ENCODE data around the gene DIDO1.

The DIDO1 gene

DNA sequence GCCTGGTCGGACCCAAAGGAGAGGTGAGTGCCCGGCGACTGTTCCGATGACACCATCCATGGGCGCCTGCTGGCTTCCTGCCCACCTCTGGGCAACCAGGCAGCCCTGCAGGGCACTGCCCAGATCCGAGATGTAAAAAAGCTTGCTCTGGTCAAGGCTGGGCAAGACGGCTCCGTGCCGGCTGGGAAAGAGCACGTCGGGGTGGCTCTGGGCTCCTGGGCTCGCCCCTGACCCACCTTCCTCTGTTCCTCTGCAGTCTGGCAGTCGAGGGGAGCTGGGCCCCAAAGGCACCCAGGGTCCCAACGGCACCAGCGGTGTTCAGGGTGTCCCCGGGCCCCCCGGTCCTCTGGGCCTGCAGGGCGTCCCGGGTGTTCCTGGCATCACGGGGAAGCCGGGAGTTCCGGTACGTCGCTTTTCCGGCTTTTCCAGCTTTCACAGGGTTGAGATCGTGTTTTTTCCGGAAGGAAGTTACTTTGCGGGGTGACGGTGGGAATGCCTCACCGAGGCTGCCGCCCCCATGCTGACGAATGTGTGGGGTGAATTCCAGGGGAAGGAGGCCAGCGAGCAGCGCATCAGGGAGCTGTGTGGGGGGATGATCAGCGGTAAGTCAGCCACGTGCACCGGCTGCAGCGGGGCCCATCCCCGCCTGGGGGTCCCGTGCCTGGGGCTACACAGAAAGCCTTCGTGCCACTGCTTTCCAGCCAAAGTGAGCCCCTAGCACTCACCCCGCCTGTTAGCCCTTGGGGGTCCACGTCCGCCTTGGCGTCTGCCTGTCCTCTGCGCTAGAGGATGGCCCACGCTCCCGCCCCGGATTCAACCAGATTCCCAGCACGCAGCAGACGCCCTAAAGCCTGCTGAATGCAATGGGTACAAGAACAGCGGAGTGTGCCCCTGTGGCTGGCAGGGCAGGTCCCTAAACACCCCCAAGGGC is 90.1 kb downstream of the DIDO1 start:
- Mint-ChIP-seq H3K4me3 (no peak overlapping the region), H3K27me3 (no peaks in the 10 kb centered on the region), H3K27ac (no peak overlapping the region), H3K36me3 (peaks cover 12% of the 10 kb centered on the region), H3K9me3 (no peaks in the 10 kb centered on the region), H3K4me1 (peaks cover 71% of the 10 kb centered on the region)
- ATAC-seq: no peak

DNA sequence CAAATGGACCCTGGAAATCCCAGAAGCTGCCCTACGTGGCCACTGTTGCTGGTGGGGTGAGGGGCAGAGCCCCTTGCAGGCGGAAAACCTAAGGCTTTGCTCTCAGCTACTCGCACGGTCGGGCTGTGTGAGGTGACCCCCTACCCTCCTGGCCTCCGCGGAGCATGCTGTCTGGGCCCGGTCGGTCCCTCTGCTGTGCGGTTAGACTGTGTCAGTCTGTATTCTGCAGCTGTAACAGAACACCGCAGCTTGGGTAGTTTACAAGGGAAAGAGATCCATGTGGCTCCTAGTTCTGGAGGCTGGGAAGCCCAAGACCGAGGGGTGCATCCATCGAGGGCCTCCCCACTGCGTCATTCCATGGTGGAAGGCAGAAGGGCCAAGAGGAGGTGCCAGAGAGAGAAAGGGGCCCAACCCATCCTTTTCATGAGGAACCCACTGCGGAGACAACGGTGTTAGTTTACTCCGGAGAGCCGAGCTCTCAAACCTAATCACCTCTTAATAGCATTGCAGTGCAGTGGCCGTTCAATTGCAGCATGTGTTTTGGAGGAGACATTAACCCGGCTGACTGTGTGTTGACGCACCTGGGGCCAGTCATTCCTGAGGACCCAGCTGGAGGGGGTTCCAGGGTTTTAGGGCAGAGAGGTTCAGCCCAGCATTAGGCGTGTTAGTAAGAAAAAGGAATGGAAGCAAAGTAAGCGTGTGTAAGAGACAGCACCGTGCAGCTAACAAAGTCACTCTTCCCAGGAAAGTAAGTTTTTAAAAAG is 91.2 kb downstream of the DIDO1 start:
- H3K4me3 Mint-ChIP-seq: no peak overlapping the region
- no peaks in the 10 kb centered on the region for H3K9me3 Mint-ChIP-seq
- H3K27me3 Mint-ChIP-seq: no peaks in the 10 kb centered on the region
- ATAC-seq: no peak
- peaks cover 7% of the 10 kb centered on the region for H3K36me3 Mint-ChIP-seq
- no peak overlapping the region for H3K27ac Mint-ChIP-seq
- H3K4me1 Mint-ChIP-seq: peaks cover 70% of the 10 kb centered on the region

DNA sequence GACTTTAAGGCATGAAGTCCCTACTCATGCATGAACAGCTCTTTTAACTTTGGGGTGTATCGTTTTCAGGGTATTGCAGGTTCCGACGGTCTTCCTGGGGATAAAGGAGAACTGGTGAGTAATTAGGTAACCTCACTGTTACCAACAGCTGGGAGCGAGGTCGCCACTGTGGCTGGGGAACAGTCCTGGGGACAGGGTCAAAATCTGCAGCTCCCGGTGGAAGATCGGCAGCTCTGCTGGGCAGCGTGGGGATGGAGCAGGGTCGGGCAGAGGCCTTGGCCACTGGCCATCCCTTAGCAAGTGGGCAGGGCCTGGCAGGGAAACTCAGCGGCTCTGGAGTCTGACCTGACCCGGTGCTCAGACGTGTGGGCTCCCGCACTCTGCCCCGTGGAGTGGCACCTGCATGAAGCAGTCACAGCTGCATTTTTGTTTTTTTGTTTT is 93.3 kb downstream of the DIDO1 start:
- Mint-ChIP-seq H3K27me3 (no peaks in the 10 kb centered on the region), H3K36me3 (no peaks in the 10 kb centered on the region), H3K4me1 (peaks cover 50% of the 10 kb centered on the region), H3K4me3 (peak overlapping the region; percentile 80), H3K27ac (peak overlapping the region; percentile 85), H3K9me3 (no peaks in the 10 kb centered on the region)
- peak; percentile 47 for ATAC-seq

DNA sequence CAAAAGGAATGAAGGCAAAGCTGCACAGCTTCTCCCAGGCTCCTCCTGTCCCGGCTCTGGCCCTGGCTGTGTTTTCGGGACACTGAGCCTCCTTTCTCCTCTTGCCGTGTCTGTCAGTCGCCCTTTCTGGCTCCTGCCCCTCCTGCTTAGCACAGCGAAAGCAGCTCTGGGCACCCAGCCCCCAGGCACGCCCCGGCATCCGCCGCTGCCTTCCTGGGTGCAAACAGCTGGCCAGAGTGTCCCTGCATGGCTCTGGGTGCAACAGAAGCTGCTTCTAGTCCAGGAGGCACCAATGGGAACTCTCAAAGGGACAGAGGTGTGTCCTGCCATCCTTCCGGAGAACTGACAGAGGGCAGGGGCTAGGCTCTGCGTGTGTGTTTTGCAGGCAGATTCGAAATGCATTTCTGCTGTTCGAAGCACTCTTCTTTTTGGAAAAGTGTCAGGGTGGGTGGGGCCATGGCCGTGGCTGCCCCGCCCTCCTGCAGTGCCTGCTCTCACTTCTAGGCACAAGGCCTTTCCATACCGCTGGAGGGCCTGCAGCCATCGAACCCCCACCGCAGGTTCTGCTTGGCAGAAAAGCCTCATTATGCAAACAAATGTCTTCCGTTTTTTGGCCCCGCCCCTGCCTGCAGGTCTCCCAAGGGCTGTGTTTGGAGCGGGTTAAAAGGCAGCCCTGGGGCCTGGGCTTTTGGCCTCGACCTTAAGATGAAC is 93.9 kb downstream of the DIDO1 start:
- Mint-ChIP-seq H3K36me3 (no peaks in the 10 kb centered on the region), H3K9me3 (no peaks in the 10 kb centered on the region), H3K4me3 (peak overlapping the region; percentile 80), H3K27ac (peak overlapping the region; percentile 85), H3K4me1 (peaks cover 44% of the 10 kb centered on the region), H3K27me3 (no peaks in the 10 kb centered on the region)
- peak; percentile 85 for ATAC-seq

- peak overlapping the region; percentile 85 for H3K27ac Mint-ChIP-seq
- no peak for ATAC-seq
Measured at GRCh38 chr20:62831854-62832211, 94.5 kb downstream of the DIDO1 start.

GRCh38 chr20:62831361-62831788 is 94.9 kb downstream of the DIDO1 start:
- Mint-ChIP-seq H3K27ac (peak overlapping the region; percentile 85), H3K4me1 (peaks cover 44% of the 10 kb centered on the region), H3K27me3 (no peaks in the 10 kb centered on the region), H3K9me3 (no peaks in the 10 kb centered on the region), H3K36me3 (no peaks in the 10 kb centered on the region), H3K4me3 (peak overlapping the region; percentile 80)
- no peak for ATAC-seq

More at GRCh38 chr20:62831854-62832211, 94.5 kb downstream of the DIDO1 start:
- no peaks in the 10 kb centered on the region for H3K27me3 Mint-ChIP-seq
- peaks cover 39% of the 10 kb centered on the region for H3K4me1 Mint-ChIP-seq
- peak overlapping the region; percentile 80 for H3K4me3 Mint-ChIP-seq
- no peaks in the 10 kb centered on the region for H3K36me3 Mint-ChIP-seq
- H3K9me3 Mint-ChIP-seq: no peaks in the 10 kb centered on the region

DNA sequence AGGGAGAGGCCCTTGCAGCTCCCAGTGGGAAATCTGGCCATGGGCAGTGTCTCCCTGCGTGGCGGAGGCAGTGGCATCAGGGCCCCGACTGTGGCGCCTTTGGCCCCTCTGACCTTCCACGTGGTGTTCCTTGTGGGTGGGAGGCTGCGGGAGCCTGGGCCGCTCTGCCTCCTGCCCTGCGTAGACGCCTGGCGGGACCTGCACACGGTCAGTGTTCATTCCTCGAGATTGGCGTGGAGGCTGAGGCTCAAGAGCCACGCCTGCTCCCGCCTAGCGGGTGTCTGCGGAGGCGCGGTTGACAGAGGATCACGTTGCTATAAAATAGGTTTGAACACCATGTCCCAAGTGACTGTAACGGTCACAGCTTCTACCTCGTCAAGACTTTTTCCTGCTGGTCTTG is 95.5 kb downstream of the DIDO1 start:
- Mint-ChIP-seq H3K4me3 (no peak overlapping the region), H3K4me1 (peaks cover 44% of the 10 kb centered on the region), H3K27ac (no peak overlapping the region), H3K36me3 (no peaks in the 10 kb centered on the region), H3K27me3 (no peaks in the 10 kb centered on the region), H3K9me3 (no peaks in the 10 kb centered on the region)
- no peak for ATAC-seq

- Mint-ChIP-seq H3K27me3 (no peaks in the 10 kb centered on the region), H3K27ac (no peak overlapping the region), H3K9me3 (no peaks in the 10 kb centered on the region), H3K4me1 (peaks cover 38% of the 10 kb centered on the region), H3K36me3 (no peaks in the 10 kb centered on the region), H3K4me3 (no peak overlapping the region)
- ATAC-seq: no peak
Measured at GRCh38 chr20:62830251-62830650, 96.1 kb downstream of the DIDO1 start.

DNA sequence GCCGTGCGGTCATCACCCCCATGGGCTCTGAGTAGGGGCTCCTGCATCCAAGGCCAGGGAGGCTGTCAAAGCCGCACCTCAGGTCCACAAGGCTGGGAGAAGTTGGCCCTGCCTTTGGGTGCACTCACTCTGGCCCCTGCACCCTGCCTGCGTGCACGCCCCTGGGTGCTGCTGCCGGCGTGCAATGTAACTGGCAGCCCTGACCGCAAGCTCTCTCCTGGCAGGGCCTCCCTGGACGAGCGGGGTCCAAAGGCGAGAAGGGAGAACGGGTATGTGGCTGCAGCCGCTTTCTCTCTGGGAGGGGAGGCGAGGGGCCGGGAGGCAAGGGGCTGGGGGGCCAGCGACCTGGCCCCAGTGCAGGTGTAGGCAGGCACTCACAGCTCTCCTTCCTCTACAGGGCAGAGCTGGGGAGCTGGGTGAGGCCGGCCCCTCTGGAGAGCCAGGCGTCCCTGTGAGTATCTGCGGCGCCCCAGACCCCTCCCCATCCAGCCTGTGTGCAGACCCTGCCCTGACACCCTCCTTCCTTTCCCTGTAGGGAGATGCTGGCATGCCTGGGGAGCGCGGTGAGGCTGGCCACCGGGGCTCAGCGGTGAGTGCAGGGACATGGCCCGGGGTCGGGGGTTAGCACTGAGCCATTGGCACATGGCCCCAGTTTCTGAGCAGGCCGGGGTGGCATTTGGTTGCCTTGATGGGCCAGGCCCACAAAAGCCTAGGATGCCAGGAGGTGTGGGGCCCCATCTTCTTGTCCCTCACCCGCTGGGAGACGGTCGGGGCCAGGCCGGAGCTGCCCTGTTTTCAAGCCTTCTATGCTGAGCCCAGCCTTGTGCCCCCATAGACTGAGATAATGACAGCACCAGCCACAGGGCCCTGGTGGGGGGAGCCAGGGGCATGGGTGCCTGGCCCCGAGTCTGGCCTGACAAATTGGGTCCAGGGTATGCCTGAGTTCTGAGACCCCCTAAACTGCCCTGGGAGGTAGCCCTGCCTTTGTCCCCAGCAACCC is 96.8 kb downstream of the DIDO1 start:
- Mint-ChIP-seq H3K4me3 (no peak overlapping the region), H3K27ac (no peak overlapping the region), H3K36me3 (no peaks in the 10 kb centered on the region), H3K9me3 (no peaks in the 10 kb centered on the region), H3K27me3 (no peaks in the 10 kb centered on the region), H3K4me1 (peaks cover 40% of the 10 kb centered on the region)
- no peak for ATAC-seq

DNA sequence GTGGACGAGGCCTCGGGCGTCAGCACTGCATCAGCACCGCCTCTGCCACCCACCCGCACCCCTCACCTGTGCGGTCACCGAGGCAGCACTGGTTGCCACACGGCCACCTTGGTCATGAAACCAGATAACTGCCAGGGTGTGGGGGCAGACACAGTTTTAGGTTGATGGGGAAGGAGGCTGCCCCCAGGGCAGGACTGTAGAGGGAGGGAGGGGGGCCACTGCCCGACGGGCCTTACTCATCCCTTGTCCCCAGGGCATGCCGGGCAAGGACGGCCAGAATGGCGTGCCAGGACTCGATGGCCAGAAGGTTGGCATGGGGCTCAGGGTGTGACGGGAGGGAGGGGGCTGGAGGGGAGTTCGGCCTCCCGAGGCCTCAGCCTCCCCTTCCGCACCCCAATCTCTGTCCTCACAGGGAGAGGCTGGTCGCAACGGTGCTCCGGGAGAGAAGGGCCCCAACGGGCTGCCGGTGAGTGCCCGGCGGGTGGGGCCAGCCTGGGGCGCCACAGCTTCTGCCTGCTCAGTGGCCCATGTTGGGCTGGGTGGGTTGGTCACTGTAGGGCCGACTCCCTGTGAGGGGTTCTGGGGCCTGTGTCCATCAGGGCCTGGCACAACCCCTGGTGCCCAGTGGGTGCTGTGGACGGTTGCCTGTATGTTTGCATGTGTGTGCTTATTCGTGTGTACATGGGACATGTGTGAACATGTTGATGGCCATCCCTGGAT is 97.6 kb downstream of the DIDO1 start:
- Mint-ChIP-seq H3K4me3 (no peak overlapping the region), H3K9me3 (no peaks in the 10 kb centered on the region), H3K27me3 (no peaks in the 10 kb centered on the region), H3K4me1 (peaks cover 42% of the 10 kb centered on the region), H3K27ac (no peak overlapping the region), H3K36me3 (no peaks in the 10 kb centered on the region)
- no peak for ATAC-seq

DNA sequence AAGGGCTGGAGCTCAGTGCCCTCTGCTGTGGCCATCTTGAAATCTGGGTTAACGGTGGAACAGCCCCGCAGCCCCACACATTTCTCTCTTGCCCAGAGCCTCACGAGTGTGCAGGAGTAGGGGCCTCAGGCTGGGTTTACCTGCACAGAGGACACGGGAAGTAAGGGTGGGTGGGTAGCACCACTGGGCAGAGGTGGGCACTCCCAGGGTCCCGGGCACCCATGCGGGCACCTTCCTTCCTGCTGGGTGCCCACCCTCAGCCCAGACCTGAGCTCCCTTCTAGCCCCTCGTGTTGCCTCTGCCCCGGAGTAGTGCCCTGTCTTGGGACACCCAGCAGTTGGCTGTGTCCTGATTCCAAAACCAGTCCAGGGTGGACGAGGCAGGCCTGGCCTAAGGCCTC is 98.3 kb downstream of the DIDO1 start:
- H3K27ac Mint-ChIP-seq: no peak overlapping the region
- peaks cover 40% of the 10 kb centered on the region for H3K4me1 Mint-ChIP-seq
- no peak overlapping the region for H3K4me3 Mint-ChIP-seq
- no peaks in the 10 kb centered on the region for H3K27me3 Mint-ChIP-seq
- no peak for ATAC-seq
- no peaks in the 10 kb centered on the region for H3K36me3 Mint-ChIP-seq
- H3K9me3 Mint-ChIP-seq: no peaks in the 10 kb centered on the region

Data from stimulated activated memory B cell treated with anti-CD40 and anti-IgM and Interleukin-4, amounts not matched to agents 10 μg/mL and 1 μg/mL and 100 μg/mL, for 72 hours (primary cell).